HEK293 (cell line): ENCODE results near the gene RNASEH2B.

Experiments
- CTCF ChIA-PET: fragments of 350-600 bp; formaldehyde crosslinking; extraction: SDS; loops from one replicate; lab custom pipeline; 2021; ENCODE audit warnings: antibody characterized with exemption; lab: Yijun Ruan, JAX
- POLR2A ChIA-PET: fragments of 300-600 bp; formaldehyde crosslinking; extraction: SDS; loops from one replicate; lab custom pipeline; 2020; ENCODE audit warnings: antibody characterized with exemption, inconsistent platforms; lab: Yijun Ruan, JAX
- H3K27ac ChIP-seq: fragments of 200-500 bp; sonication (Bioruptor generic); 2 replicates; pipeline ENCODE4 v1.5.1; 2014; ENCODE audit warnings: low read depth, low read length, control low read depth, inconsistent platforms; ENCODE audit errors: extremely low read depth
- H3K36me3 ChIP-seq, 2 experiments: fragments of 200-500 bp in 1 of 2; sonication (Bioruptor generic) in 1 of 2; 1 replicate in 1 of 2; 2 replicates in 1 of 2; pipeline ENCODE4 v1.5.1; 2014 to 2017; ENCODE audit warnings: inconsistent platforms in 2 of 2, low read length in 2 of 2; ENCODE audit not compliant: control insufficient read depth in 2 of 2, insufficient read depth in 1 of 2
- H3K4me1 ChIP-seq: fragments of 200-500 bp; sonication (Bioruptor generic); 2 replicates; pipeline ENCODE4 v1.5.1; 2014; ENCODE audit warnings: mild to moderate bottlenecking, low read length, inconsistent platforms; ENCODE audit not compliant: control insufficient read depth, insufficient read depth
- H3K4me3 ChIP-seq: 2 replicates; pipeline ENCODE4 v1.5.1; 2011; ENCODE audit warnings: low read depth, mild to moderate bottlenecking, control low read depth, low read length, moderate library complexity
- H3K9me3 ChIP-seq: fragments of 200-500 bp; sonication (Bioruptor generic); 2 replicates; pipeline ENCODE4 v1.5.1; 2014; ENCODE audit warnings: low read depth, low read length, inconsistent platforms; ENCODE audit not compliant: control insufficient read depth, insufficient read depth
- EGR2 ChIP-seq: fragments of 450-650 bp; formaldehyde crosslinking; IDR thresholded peaks from 2 replicates; pipeline ENCODE4 v1.5.1; 2016; ENCODE audit warnings: low read depth, missing biosample characterization, missing genetic modification characterization
- FEZF1 ChIP-seq: fragments of 450-650 bp; formaldehyde crosslinking; IDR thresholded peaks from 2 replicates; pipeline ENCODE4 v1.5.1; 2016; ENCODE audit warnings: missing biosample characterization, missing genetic modification characterization
- GLI2 ChIP-seq: fragments of 450-650 bp; formaldehyde crosslinking; IDR thresholded peaks from 2 replicates; pipeline ENCODE4; 2017; ENCODE audit warnings: missing biosample characterization, missing genetic modification characterization, low read depth, borderline replicate concordance
- GLIS1 ChIP-seq: fragments of 450-650 bp; formaldehyde crosslinking; IDR thresholded peaks from 2 replicates; pipeline ENCODE4 v1.5.1; 2016; ENCODE audit warnings: missing biosample characterization, missing genetic modification characterization
- KLF1 ChIP-seq: fragments of 450-650 bp; formaldehyde crosslinking; IDR thresholded peaks from 2 replicates; pipeline ENCODE4 v1.5.1; 2016; ENCODE audit warnings: missing biosample characterization, missing genetic modification characterization
- KLF9 ChIP-seq: fragments of 450-650 bp; formaldehyde crosslinking; IDR thresholded peaks from 2 replicates; pipeline ENCODE4 v1.5.1; 2016; ENCODE audit warnings: missing biosample characterization, missing genetic modification characterization, low read depth
- MEIS1 ChIP-seq: sonication (generic); formaldehyde crosslinking; IDR thresholded peaks from 2 replicates; pipeline ENCODE4 v1.8.1; 2022; ENCODE audit warnings: missing genetic modification reagents, mild to moderate bottlenecking, borderline replicate concordance
- WT1 ChIP-seq: fragments of 450-650 bp; formaldehyde crosslinking; IDR thresholded peaks from 2 replicates; pipeline ENCODE4 v1.5.1; 2016; ENCODE audit warnings: missing biosample characterization, missing genetic modification characterization
- ZFP69B ChIP-seq: fragments of 450-650 bp; formaldehyde crosslinking; IDR thresholded peaks from 2 replicates; pipeline ENCODE4 v1.5.1; 2016; ENCODE audit warnings: missing biosample characterization, missing genetic modification characterization
- ZIC2 ChIP-seq: fragments of 450-650 bp; formaldehyde crosslinking; IDR thresholded peaks from 2 replicates; pipeline ENCODE4 v1.5.1; 2016; ENCODE audit warnings: missing biosample characterization, missing genetic modification characterization
- ZNF132 ChIP-seq: fragments of 450-650 bp; formaldehyde crosslinking; IDR thresholded peaks from 2 replicates; pipeline ENCODE4 v1.5.1; 2017; ENCODE audit warnings: missing biosample characterization, missing genetic modification characterization, borderline replicate concordance
- ZNF19 ChIP-seq: fragments of 450-650 bp; formaldehyde crosslinking; IDR thresholded peaks from 2 replicates; pipeline ENCODE4; 2016; ENCODE audit warnings: missing biosample characterization, missing genetic modification characterization, low read depth
- ZNF214 ChIP-seq: fragments of 450-650 bp; formaldehyde crosslinking; IDR thresholded peaks from 2 replicates; pipeline ENCODE4 v1.5.1; 2017; ENCODE audit warnings: missing biosample characterization, mild to moderate bottlenecking, missing genetic modification characterization, borderline replicate concordance
- ZNF302 ChIP-seq: fragments of 450-650 bp; formaldehyde crosslinking; IDR thresholded peaks from 2 replicates; pipeline ENCODE4 v1.5.1; 2016; ENCODE audit warnings: missing biosample characterization, missing genetic modification characterization, low read depth
- ZNF311 ChIP-seq: fragments of 450-650 bp; formaldehyde crosslinking; IDR thresholded peaks from 2 replicates; pipeline ENCODE4 v1.5.1; 2017; ENCODE audit warnings: missing biosample characterization, missing genetic modification characterization, borderline replicate concordance
- ZNF350 ChIP-seq: fragments of 450-650 bp; formaldehyde crosslinking; IDR thresholded peaks from 2 replicates; pipeline ENCODE4 v1.5.0; 2017; ENCODE audit warnings: missing biosample characterization, mild to moderate bottlenecking, missing genetic modification characterization
- ZNF426 ChIP-seq: fragments of 450-650 bp; formaldehyde crosslinking; IDR thresholded peaks from 2 replicates; pipeline ENCODE4 v1.5.1; 2017; ENCODE audit warnings: missing biosample characterization, missing genetic modification characterization, mild to moderate bottlenecking, inconsistent platforms, moderate library complexity
- ZNF544 ChIP-seq: fragments of 450-650 bp; formaldehyde crosslinking; IDR thresholded peaks from 2 replicates; pipeline ENCODE4 v1.5.0; 2017; ENCODE audit warnings: missing biosample characterization, missing genetic modification characterization
- ZNF610 ChIP-seq: fragments of 450-650 bp; formaldehyde crosslinking; IDR thresholded peaks from 2 replicates; pipeline ENCODE4 v1.5.1; 2016; ENCODE audit warnings: missing biosample characterization, missing genetic modification characterization, borderline replicate concordance
- TF ChIP-seq, protein P1 (sequence below): fragments of 450-650 bp; formaldehyde crosslinking; IDR thresholded peaks from 2 replicates; pipeline ENCODE4 v1.5.1; 2016; ENCODE audit warnings: missing biosample characterization, missing genetic modification characterization, borderline replicate concordance
- TF ChIP-seq, protein P2 (sequence below): fragments of 450-650 bp; formaldehyde crosslinking; conservative IDR thresholded peaks from 2 replicates; pipeline ENCODE4 v1.5.1; 2016; ENCODE audit warnings: low read depth, missing biosample characterization, missing genetic modification characterization
- TF ChIP-seq, protein P3 (sequence below): fragments of 450-650 bp; formaldehyde crosslinking; IDR thresholded peaks from 2 replicates; pipeline ENCODE4 v1.5.1; 2016; ENCODE audit warnings: missing biosample characterization, missing genetic modification characterization, low read depth
- TF ChIP-seq, protein P4 (sequence below): fragments of 450-650 bp; formaldehyde crosslinking; optimal IDR thresholded peaks from 2 replicates; pipeline ENCODE3; 2016; ENCODE audit warnings: missing biosample characterization, mild to moderate bottlenecking, missing genetic modification characterization

Gene RNASEH2B

DNA sequence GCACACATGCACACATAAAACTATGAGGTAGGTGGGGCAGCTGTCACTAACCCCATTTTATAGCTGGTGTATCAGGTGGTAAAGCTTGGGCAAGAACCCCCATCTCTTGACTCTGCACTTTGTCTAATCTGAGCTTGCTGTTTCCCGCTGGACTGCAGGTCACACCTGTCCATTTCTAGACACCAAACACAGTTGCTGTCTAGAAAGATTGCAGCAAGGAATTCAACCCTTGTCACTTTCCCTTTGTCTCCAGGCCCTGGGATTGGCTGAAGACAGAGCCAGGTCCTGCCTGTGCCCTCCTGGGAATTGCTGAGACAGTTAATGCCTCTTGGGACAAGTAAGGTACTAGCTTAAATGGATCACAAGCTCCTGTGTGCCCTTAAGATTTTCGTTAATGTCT, 83.8 kb downstream of the RNASEH2B start (continued):
- TF ChIP-seq ZNF426 (tag by site-specific recombination) (no peak), ZNF350 (tag by site-specific recombination) (no peak), ZNF19 (tag by site-specific recombination) (no peak), GLI2 (tag by site-specific recombination) (no peak)

DNA sequence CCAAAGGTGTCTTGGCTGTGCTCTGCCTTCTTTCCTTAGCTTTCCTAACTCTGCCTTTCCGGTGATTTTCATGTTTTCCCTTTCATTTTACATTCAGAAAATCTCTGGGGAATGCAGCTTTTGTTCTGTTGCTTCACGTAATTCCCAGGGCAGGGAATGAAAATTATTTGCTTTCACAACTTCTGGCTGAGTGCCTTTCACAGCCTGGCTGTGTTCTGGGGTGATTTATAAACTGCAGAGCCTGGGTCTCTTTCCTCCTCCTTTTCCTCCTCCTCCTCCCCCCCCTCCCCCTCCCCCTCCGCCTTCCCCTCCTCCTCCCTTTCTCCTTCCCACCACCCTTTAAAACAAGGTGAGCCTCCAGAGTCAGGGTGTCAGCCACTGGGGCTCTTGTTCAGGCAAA, 84.3 kb downstream of the RNASEH2B start:
- POLR2A ChIA-PET, result no interaction called here
- Histone ChIP-seq H3K27ac (no peak overlapping the region), H3K4me1 (peaks cover 5% of the 10 kb centered on the region; the same call in 1 of the 2 replicates), H3K9me3 (no peaks in the 10 kb centered on the region), H3K36me3 (no peaks in the 10 kb centered on the region), H3K4me3 (no peak overlapping the region)
- CTCF ChIA-PET, result no interaction called here
- no peak for TF ChIP-seq EGR2
- TF ChIP-seq, all 188 proteins: peak for 0

DNA sequence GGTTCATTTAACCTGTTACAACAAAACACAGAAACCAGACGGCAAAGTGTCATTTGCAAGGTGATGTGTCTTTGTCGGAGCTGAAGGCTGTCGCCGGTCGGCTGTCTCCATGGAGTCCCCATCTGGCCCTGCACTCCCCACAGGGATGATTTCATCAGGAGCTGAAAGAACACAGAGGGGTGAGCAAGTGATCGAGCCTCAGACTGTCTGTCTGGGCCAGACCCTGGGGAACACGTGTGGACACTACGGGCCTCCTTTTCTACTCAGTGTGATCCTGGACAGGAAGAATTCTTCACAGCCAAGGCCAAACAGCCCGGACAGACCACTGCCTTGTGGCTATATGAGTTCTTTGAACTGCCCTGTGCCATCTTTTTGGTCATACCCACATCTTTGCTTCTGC, 85.1 kb downstream of the RNASEH2B start:
- POLR2A ChIA-PET, result no interaction called here

More for the DNA sequence above, 85.1 kb downstream of the RNASEH2B start:
- Histone ChIP-seq H3K4me3 (no peak overlapping the region), H3K27ac (no peak overlapping the region), H3K9me3 (no peaks in the 10 kb centered on the region), H3K36me3 (no peaks in the 10 kb centered on the region), H3K4me1 (peaks cover 5% of the 10 kb centered on the region; the same call in 1 of the 2 replicates)
- TF ChIP-seq MEIS1 (no peak), FEZF1 (tag by site-specific recombination) (no peak), ZNF132 (tag by site-specific recombination) (no peak), GLIS1 (tag by site-specific recombination) (no peak), ZIC2 (tag by site-specific recombination) (no peak), ZNF302 (tag by site-specific recombination) (no peak), ZNF610 (tag by site-specific recombination) (no peak), KLF9 (tag by site-specific recombination) (no peak), KLF1 (tag by site-specific recombination) (no peak), ZNF544 (tag by site-specific recombination) (no peak), ZFP69B (tag by site-specific recombination) (no peak), ZNF214 (tag by site-specific recombination) (no peak), ZNF311 (no peak), WT1 (tag by site-specific recombination) (no peak)
- TF ChIP-seq, protein P1, sequence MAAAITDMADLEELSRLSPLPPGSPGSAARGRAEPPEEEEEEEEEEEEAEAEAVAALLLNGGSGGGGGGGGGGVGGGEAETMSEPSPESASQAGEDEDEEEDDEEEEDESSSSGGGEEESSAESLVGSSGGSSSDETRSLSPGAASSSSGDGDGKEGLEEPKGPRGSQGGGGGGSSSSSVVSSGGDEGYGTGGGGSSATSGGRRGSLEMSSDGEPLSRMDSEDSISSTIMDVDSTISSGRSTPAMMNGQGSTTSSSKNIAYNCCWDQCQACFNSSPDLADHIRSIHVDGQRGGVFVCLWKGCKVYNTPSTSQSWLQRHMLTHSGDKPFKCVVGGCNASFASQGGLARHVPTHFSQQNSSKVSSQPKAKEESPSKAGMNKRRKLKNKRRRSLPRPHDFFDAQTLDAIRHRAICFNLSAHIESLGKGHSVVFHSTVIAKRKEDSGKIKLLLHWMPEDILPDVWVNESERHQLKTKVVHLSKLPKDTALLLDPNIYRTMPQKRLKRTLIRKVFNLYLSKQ (tag by site-specific recombination), result no peak
- TF ChIP-seq, protein P2, sequence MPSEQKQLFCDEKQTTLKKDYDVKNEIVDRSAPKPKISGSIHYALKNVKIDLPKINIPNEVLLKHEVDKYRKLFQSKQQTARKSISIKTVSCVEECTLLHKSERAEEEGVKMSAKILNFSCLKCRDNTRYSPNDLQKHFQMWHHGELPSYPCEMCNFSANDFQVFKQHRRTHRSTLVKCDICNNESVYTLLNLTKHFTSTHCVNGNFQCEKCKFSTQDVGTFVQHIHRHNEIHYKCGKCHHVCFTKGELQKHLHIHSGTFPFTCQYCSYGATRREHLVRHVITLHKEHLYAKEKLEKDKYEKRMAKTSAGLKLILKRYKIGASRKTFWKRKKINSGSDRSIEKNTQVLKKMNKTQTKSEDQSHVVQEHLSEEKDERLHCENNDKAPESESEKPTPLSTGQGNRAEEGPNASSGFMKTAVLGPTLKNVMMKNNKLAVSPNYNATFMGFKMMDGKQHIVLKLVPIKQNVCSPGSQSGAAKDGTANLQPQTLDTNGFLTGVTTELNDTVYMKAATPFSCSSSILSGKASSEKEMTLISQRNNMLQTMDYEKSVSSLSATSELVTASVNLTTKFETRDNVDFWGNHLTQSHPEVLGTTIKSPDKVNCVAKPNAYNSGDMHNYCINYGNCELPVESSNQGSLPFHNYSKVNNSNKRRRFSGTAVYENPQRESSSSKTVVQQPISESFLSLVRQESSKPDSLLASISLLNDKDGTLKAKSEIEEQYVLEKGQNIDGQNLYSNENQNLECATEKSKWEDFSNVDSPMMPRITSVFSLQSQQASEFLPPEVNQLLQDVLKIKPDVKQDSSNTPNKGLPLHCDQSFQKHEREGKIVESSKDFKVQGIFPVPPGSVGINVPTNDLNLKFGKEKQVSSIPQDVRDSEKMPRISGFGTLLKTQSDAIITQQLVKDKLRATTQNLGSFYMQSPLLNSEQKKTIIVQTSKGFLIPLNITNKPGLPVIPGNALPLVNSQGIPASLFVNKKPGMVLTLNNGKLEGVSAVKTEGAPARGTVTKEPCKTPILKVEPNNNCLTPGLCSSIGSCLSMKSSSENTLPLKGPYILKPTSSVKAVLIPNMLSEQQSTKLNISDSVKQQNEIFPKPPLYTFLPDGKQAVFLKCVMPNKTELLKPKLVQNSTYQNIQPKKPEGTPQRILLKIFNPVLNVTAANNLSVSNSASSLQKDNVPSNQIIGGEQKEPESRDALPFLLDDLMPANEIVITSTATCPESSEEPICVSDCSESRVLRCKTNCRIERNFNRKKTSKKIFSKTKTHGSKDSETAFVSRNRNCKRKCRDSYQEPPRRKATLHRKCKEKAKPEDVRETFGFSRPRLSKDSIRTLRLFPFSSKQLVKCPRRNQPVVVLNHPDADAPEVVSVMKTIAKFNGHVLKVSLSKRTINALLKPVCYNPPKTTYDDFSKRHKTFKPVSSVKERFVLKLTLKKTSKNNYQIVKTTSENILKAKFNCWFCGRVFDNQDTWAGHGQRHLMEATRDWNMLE (tag by site-specific recombination), result no peak
- TF ChIP-seq, protein P3, sequence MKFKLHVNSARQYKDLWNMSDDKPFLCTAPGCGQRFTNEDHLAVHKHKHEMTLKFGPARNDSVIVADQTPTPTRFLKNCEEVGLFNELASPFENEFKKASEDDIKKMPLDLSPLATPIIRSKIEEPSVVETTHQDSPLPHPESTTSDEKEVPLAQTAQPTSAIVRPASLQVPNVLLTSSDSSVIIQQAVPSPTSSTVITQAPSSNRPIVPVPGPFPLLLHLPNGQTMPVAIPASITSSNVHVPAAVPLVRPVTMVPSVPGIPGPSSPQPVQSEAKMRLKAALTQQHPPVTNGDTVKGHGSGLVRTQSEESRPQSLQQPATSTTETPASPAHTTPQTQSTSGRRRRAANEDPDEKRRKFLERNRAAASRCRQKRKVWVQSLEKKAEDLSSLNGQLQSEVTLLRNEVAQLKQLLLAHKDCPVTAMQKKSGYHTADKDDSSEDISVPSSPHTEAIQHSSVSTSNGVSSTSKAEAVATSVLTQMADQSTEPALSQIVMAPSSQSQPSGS, result no peak
- TF ChIP-seq, protein P4, sequence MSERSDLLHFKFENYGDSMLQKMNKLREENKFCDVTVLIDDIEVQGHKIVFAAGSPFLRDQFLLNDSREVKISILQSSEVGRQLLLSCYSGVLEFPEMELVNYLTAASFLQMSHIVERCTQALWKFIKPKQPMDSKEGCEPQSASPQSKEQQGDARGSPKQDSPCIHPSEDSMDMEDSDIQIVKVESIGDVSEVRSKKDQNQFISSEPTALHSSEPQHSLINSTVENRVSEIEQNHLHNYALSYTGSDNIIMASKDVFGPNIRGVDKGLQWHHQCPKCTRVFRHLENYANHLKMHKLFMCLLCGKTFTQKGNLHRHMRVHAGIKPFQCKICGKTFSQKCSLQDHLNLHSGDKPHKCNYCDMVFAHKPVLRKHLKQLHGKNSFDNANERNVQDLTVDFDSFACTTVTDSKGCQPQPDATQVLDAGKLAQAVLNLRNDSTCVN (tag by site-specific recombination), result no peak
- CTCF ChIA-PET, result no interaction called here
